ENCODE data around the gene STRIP2. TPM values are rescaled to one million over a fixed set of nuclear protein-coding genes. Genes with fewer than 3 reads are reported as not detected.
"Not testable (repeated sequence)": the region's sequence is repeated elsewhere in the genome, so short reads cannot be mapped to it uniquely, and the experiment has no call there.

Gene STRIP2
- total RNA-seq, 1 donor from 2014 or later = 6.5 TPM

GRCh38 chr7:129468087-129468486 is 33.9 kb downstream of the STRIP2 start:
- no peak overlapping the region for H3K27ac Mint-ChIP-seq
- no peaks in the 10 kb centered on the region for H3K36me3 Mint-ChIP-seq (ENCODE audit: insufficient read depth)
- H3K4me1 Mint-ChIP-seq (ENCODE audit: low read depth) = no peaks in the 10 kb centered on the region
- DNase-seq (ENCODE audit: low spot score, unreplicated experiment) = no peak
- H3K27me3 Mint-ChIP-seq = no peaks in the 10 kb centered on the region
- no peaks in the 10 kb centered on the region for H3K9me3 Mint-ChIP-seq (ENCODE audit: low read depth)
- no peak overlapping the region for H3K4me3 Mint-ChIP-seq (ENCODE audit: low read depth)
- TF ChIP-seq CTCF (IDR thresholded peaks at IDR 0.05; ENCODE audit: unreplicated experiment) = no peak

GRCh38 chr7:129468547-129468946 is 34.3 kb downstream of the STRIP2 start:
- H3K4me3 Mint-ChIP-seq (ENCODE audit: low read depth) = no peak overlapping the region
- H3K27ac Mint-ChIP-seq = no peak overlapping the region
- H3K27me3 Mint-ChIP-seq = no peaks in the 10 kb centered on the region
- H3K4me1 Mint-ChIP-seq (ENCODE audit: low read depth) = no peaks in the 10 kb centered on the region
- H3K36me3 Mint-ChIP-seq (ENCODE audit: insufficient read depth) = no peaks in the 10 kb centered on the region
- H3K9me3 Mint-ChIP-seq (ENCODE audit: low read depth) = no peaks in the 10 kb centered on the region
- no peak for TF ChIP-seq CTCF (IDR thresholded peaks at IDR 0.05; ENCODE audit: unreplicated experiment)
- no peak for DNase-seq (ENCODE audit: low spot score, unreplicated experiment)

GRCh38 chr7:129469930-129470329 is 35.7 kb downstream of the STRIP2 start:
- Mint-ChIP-seq H3K27me3 (no peaks in the 10 kb centered on the region), H3K9me3 (ENCODE audit: low read depth) (peaks cover under 1% of the 10 kb centered on the region), H3K27ac (no peak overlapping the region), H3K4me3 (ENCODE audit: low read depth) (no peak overlapping the region), H3K36me3 (ENCODE audit: insufficient read depth) (peaks cover 1% of the 10 kb centered on the region), H3K4me1 (ENCODE audit: low read depth) (no peaks in the 10 kb centered on the region)
- no peak for TF ChIP-seq CTCF (IDR thresholded peaks at IDR 0.05; ENCODE audit: unreplicated experiment)
- no peak for DNase-seq (ENCODE audit: low spot score, unreplicated experiment)

GRCh38 chr7:129470411-129470810 is 36.2 kb downstream of the STRIP2 start:
- H3K36me3 Mint-ChIP-seq (ENCODE audit: insufficient read depth) = peaks cover 3% of the 10 kb centered on the region
- no peak for TF ChIP-seq CTCF (IDR thresholded peaks at IDR 0.05; ENCODE audit: unreplicated experiment)
- H3K27ac Mint-ChIP-seq = no peak overlapping the region
- no peaks in the 10 kb centered on the region for H3K4me1 Mint-ChIP-seq (ENCODE audit: low read depth)
- H3K27me3 Mint-ChIP-seq = no peaks in the 10 kb centered on the region
- peaks cover 3% of the 10 kb centered on the region for H3K9me3 Mint-ChIP-seq (ENCODE audit: low read depth)
- no peak overlapping the region for H3K4me3 Mint-ChIP-seq (ENCODE audit: low read depth)
- no peak for DNase-seq (ENCODE audit: low spot score, unreplicated experiment)

GRCh38 chr7:129471402-129471827 is 37.2 kb downstream of the STRIP2 start:
- Mint-ChIP-seq H3K27me3 (no peaks in the 10 kb centered on the region), H3K27ac (no peak overlapping the region), H3K4me1 (ENCODE audit: low read depth) (no peaks in the 10 kb centered on the region), H3K4me3 (ENCODE audit: low read depth) (no peak overlapping the region), H3K9me3 (ENCODE audit: low read depth) (peaks cover 3% of the 10 kb centered on the region), H3K36me3 (ENCODE audit: insufficient read depth) (peaks cover 5% of the 10 kb centered on the region)
- no peak for TF ChIP-seq CTCF (IDR thresholded peaks at IDR 0.05; ENCODE audit: unreplicated experiment)
- DNase-seq (ENCODE audit: low spot score, unreplicated experiment) = no peak

GRCh38 chr7:129475931-129476330 is 41.7 kb downstream of the STRIP2 start:
- not testable (repeated sequence) for H3K4me1 Mint-ChIP-seq (ENCODE audit: low read depth); H3K27me3 Mint-ChIP-seq; DNase-seq (ENCODE audit: low spot score, unreplicated experiment); H3K4me3 Mint-ChIP-seq (ENCODE audit: low read depth); H3K27ac Mint-ChIP-seq; H3K9me3 Mint-ChIP-seq (ENCODE audit: low read depth)
- H3K36me3 Mint-ChIP-seq (ENCODE audit: insufficient read depth) = peaks cover 13% of the 10 kb centered on the region

GRCh38 chr7:129476398-129476797 is 42.2 kb downstream of the STRIP2 start:
- not testable (repeated sequence) for H3K27me3 Mint-ChIP-seq; H3K27ac Mint-ChIP-seq; DNase-seq (ENCODE audit: low spot score, unreplicated experiment); H3K9me3 Mint-ChIP-seq (ENCODE audit: low read depth); H3K4me3 Mint-ChIP-seq (ENCODE audit: low read depth); H3K4me1 Mint-ChIP-seq (ENCODE audit: low read depth)
- H3K36me3 Mint-ChIP-seq (ENCODE audit: insufficient read depth) = peaks cover 13% of the 10 kb centered on the region
